Measurements from ENCODE around the gene KCNQ1.

- TF ChIP-seq GATA2 (IDR thresholded peaks at IDR 0.05; ENCODE audit: low read depth, low read length) (no peak), GATA3 (IDR thresholded peaks at IDR 0.05; ENCODE audit: low read depth, low read length) (no peak)
These were observed 135.8 kb downstream of the KCNQ1 start for GRCh38 chr11:2580571-2581001.
